Mesothelial cell of epicardium (in vitro differentiated cells): ENCODE results near the gene GREB1L. TPM values are rescaled to one million over a fixed set of nuclear protein-coding genes. Genes with fewer than 3 reads are reported as not detected.

Source experiments
- DNase-seq, 2 experiments: peaks; one replicate each; pipeline ENCODE4 v3.0.0; 2021; ENCODE audit warnings: low spot score in 2 of 2; ENCODE audit not compliant: unreplicated experiment in 2 of 2
- H3K27ac Mint-ChIP-seq: 2 replicates; pipeline ENCODE4 v1.8.0; 2021; ENCODE audit warnings: mixed read lengths
- H3K27me3 Mint-ChIP-seq: 2 replicates; pipeline ENCODE4 v1.8.0; 2021; ENCODE audit warnings: low read depth, mixed read lengths
- H3K36me3 Mint-ChIP-seq: 2 replicates; pipeline ENCODE4 v1.8.0; 2021; ENCODE audit warnings: mixed read lengths
- H3K4me1 Mint-ChIP-seq: 2 replicates; pipeline ENCODE4 v1.8.0; 2021; ENCODE audit warnings: mixed read lengths
- H3K4me3 Mint-ChIP-seq: 2 replicates; pipeline ENCODE4 v1.8.0; 2021; ENCODE audit warnings: mild to moderate bottlenecking, moderate library complexity, mixed read lengths
- H3K9me3 Mint-ChIP-seq: 2 replicates; pipeline ENCODE4 v1.8.0; 2021; ENCODE audit warnings: mixed read lengths
- CTCF ChIP-seq: fragments of 200-600 bp; sonication (generic); IDR thresholded peaks from one replicate; pipeline ENCODE4 v1.5.0; 2021; ENCODE audit warnings: antibody characterized with exemption; ENCODE audit not compliant: unreplicated experiment
- total RNA-seq: library from RNA; stranded (reverse); gene quantifications from 3 replicates; pipeline ENCODE4 v1.2.1, GENCODE V29; 2021

GREB1L gene
- total RNA-seq, 1 donor from 2014 or later = 25.5 TPM

GRCh38 chr18:21298351-21298750 lies 56.3 kb downstream of the GREB1L start:
- Mint-ChIP-seq H3K36me3 (no peaks in the 10 kb centered on the region), H3K4me3 (no peak overlapping the region), H3K4me1 (peaks cover 20% of the 10 kb centered on the region), H3K9me3 (no peaks in the 10 kb centered on the region), H3K27ac (peak overlapping the region; percentile 4), H3K27me3 (no peaks in the 10 kb centered on the region)
- TF ChIP-seq CTCF = no peak
- no peak for DNase-seq

DNA sequence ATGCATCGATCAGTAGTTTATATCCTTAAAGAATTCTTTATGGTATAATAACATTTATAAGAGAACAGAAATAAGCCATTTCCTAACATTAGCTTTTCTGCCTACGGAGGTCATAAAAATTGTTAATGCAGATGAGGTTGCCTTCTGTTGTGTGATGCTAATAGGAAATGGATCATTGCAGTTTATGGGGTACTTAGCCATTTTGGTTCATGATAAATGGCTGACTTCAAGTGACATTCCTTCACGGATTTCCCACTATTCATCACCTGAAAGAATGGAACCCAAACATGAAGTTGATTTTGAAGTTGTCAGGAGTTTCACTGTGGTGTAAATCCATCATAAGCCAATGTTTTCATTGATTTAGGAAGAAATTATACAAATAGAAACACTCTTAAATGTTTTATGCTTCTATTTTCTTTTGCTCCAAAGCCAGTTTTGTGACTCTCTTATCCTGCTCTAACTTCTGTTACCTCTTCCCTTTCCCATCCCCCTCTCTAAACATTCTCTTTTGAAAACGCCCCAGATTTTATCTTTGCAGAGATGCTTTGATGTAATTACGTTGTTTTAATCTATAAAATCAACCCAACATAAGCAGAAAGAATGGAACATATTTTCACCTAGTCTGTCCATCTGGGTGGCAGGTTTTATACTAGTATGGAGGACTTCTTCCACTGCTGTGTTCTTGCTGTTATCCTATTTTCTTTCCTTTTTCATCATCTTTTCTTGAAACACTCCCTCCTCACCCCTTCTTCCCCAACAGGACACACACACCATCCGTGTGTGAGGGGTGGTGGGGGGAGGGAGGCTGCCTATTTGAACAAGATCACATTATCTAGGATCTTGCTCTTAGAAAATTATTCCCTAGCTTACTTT lies 58.2 kb downstream of the GREB1L start:
- H3K9me3 Mint-ChIP-seq = no peaks in the 10 kb centered on the region
- no peaks in the 10 kb centered on the region for H3K27me3 Mint-ChIP-seq
- H3K36me3 Mint-ChIP-seq = no peaks in the 10 kb centered on the region
- H3K27ac Mint-ChIP-seq = peak overlapping the region; percentile 77
- H3K4me3 Mint-ChIP-seq = no peak overlapping the region
- TF ChIP-seq CTCF = no peak
- no peak for DNase-seq
- peaks cover 20% of the 10 kb centered on the region for H3K4me1 Mint-ChIP-seq

DNA sequence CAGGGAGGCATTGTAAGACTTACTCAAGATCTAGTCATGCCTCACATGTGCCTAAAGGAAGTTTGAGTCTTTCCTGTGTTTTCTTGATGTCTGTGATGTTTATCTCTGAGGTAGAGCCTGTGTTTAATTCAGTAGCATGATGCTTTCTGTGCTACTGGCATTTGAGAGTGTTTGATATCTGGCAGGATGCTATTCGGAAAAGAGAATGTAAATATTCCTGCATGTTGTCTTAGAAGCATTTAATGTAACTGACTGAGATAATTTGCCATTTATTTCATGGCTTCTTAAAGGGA lies 58.8 kb downstream of the GREB1L start:
- no peaks in the 10 kb centered on the region for H3K9me3 Mint-ChIP-seq
- H3K4me1 Mint-ChIP-seq = peaks cover 20% of the 10 kb centered on the region
- peak overlapping the region; percentile 77 for H3K27ac Mint-ChIP-seq
- no peak for TF ChIP-seq CTCF
- no peak for DNase-seq
- H3K36me3 Mint-ChIP-seq = no peaks in the 10 kb centered on the region
- no peaks in the 10 kb centered on the region for H3K27me3 Mint-ChIP-seq
- no peak overlapping the region for H3K4me3 Mint-ChIP-seq

- H3K36me3 Mint-ChIP-seq = no peaks in the 10 kb centered on the region
Measured at GRCh38 chr18:21303445-21303844, 61.4 kb downstream of the GREB1L start.

GRCh38 chr18:21303895-21304294 lies 61.9 kb downstream of the GREB1L start:
- Mint-ChIP-seq H3K4me1 (peaks cover 28% of the 10 kb centered on the region), H3K36me3 (no peaks in the 10 kb centered on the region), H3K27me3 (no peaks in the 10 kb centered on the region), H3K27ac (no peak overlapping the region), H3K9me3 (no peaks in the 10 kb centered on the region), H3K4me3 (no peak overlapping the region)
- no peak for TF ChIP-seq CTCF
- no peak for DNase-seq

More at GRCh38 chr18:21303445-21303844, 61.4 kb downstream of the GREB1L start:
- TF ChIP-seq CTCF = no peak
- Mint-ChIP-seq H3K9me3 (no peaks in the 10 kb centered on the region), H3K27me3 (no peaks in the 10 kb centered on the region), H3K27ac (no peak overlapping the region), H3K4me1 (peaks cover 28% of the 10 kb centered on the region), H3K4me3 (no peak overlapping the region)
- no peak for DNase-seq
